ENCODE data around the gene SPAG16.

The SPAG16 gene

GRCh38 chr2:213914510-213914909 lies 630.2 kb downstream of the SPAG16 start:
- DNase-seq (ENCODE audit: low read depth), result no peak
- no peak overlapping the region for H3K4me3 ChIP-seq (ENCODE audit: control insufficient read depth, low read depth, low read length)
- TF ChIP-seq CTCF (conservative IDR thresholded peaks at IDR 0.05; ENCODE audit: control insufficient read depth, insufficient read depth, low read depth, low read length), result no peak

GRCh38 chr2:213920014-213920413 lies 635.8 kb downstream of the SPAG16 start:
- TF ChIP-seq CTCF (conservative IDR thresholded peaks at IDR 0.05; ENCODE audit: control insufficient read depth, insufficient read depth, low read depth, low read length), result no peak
- DNase-seq (ENCODE audit: low read depth), result no peak
- H3K4me3 ChIP-seq (ENCODE audit: control insufficient read depth, low read depth, low read length), result no peak overlapping the region

GRCh38 chr2:213923543-213923942 lies 639.3 kb downstream of the SPAG16 start:
- no peak for DNase-seq (ENCODE audit: low read depth)
- H3K4me3 ChIP-seq (ENCODE audit: control insufficient read depth, low read depth, low read length), result no peak overlapping the region
- TF ChIP-seq CTCF (conservative IDR thresholded peaks at IDR 0.05; ENCODE audit: control insufficient read depth, insufficient read depth, low read depth, low read length), result no peak

GRCh38 chr2:213934560-213934959 lies 650.3 kb downstream of the SPAG16 start:
- peak; percentile 43 for DNase-seq (ENCODE audit: low read depth)

GRCh38 chr2:213958086-213958485 lies 673.8 kb downstream of the SPAG16 start:
- DNase-seq (ENCODE audit: low read depth), result no peak
- no peak overlapping the region for H3K4me3 ChIP-seq (ENCODE audit: control insufficient read depth, low read depth, low read length)
- no peak for TF ChIP-seq CTCF (conservative IDR thresholded peaks at IDR 0.05; ENCODE audit: control insufficient read depth, insufficient read depth, low read depth, low read length)

More at GRCh38 chr2:213934560-213934959, 650.3 kb downstream of the SPAG16 start:
- H3K4me3 ChIP-seq (ENCODE audit: control insufficient read depth, low read depth, low read length), result no peak overlapping the region
- TF ChIP-seq CTCF (conservative IDR thresholded peaks at IDR 0.05; ENCODE audit: control insufficient read depth, insufficient read depth, low read depth, low read length), result peak; percentile 59

- H3K4me3 ChIP-seq (ENCODE audit: control insufficient read depth, low read depth, low read length), result no peak overlapping the region
- TF ChIP-seq CTCF (conservative IDR thresholded peaks at IDR 0.05; ENCODE audit: control insufficient read depth, insufficient read depth, low read depth, low read length), result no peak
- DNase-seq (ENCODE audit: low read depth), result no peak
These were observed 675.3 kb downstream of the SPAG16 start for GRCh38 chr2:213959589-213959988.

GRCh38 chr2:213971536-213971935 lies 687.3 kb downstream of the SPAG16 start:
- no peak for DNase-seq (ENCODE audit: low read depth)
- TF ChIP-seq CTCF (conservative IDR thresholded peaks at IDR 0.05; ENCODE audit: control insufficient read depth, insufficient read depth, low read depth, low read length), result no peak
- H3K4me3 ChIP-seq (ENCODE audit: control insufficient read depth, low read depth, low read length), result no peak overlapping the region
